RCC 7860 (cell line): Measurements from ENCODE around the gene WDR83.
"Not testable (repeated sequence)": the region's sequence is repeated elsewhere in the genome, so short reads cannot be mapped to it uniquely, and the experiment has no call there.

Source experiments
- DNase-seq: peaks from one replicate; pipeline ENCODE4 v3.0.0-alpha.2; 2015; ENCODE audit warnings: low spot score
- FAIRE-seq: peaks from 2 replicates; lab custom pipeline; 2012; peaks lifted over from hg19 to GRCh38; lab: Jason Lieb, UNC

WDR83 gene

GRCh38 chr19:12711187-12711586, 44.6 kb downstream of the WDR83 start:
- DNase-seq (no peak), FAIRE-seq (no peak)

DNA sequence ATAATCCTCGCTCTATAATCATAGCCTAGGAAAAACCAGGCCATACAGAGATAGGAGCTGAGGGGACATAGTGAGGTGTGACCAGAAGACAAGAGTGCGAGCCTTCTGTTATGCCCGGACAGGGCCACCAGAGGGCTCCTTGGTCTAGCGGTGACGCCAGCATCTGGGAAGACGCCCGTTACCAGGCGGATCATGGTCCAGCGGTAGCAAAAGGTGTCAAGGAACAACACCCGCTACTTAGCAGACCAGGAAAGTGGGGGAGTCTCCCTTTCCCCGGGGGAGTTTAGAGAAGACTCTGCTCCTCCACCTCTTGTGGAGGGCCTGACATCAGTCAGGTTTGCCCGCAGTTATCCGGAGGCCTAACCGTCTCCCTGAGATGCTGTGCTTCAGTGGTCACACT, 45.5 kb downstream of the WDR83 start:
- not testable (repeated sequence) for DNase-seq, FAIRE-seq

- FAIRE-seq, DNase-seq: not testable (repeated sequence)
Observed at GRCh38 chr19:12713304-12713703, 46.7 kb downstream of the WDR83 start.

- FAIRE-seq (no peak), DNase-seq (no peak)
Observed at GRCh38 chr19:12715102-12715501, 48.5 kb downstream of the WDR83 start.

DNA sequence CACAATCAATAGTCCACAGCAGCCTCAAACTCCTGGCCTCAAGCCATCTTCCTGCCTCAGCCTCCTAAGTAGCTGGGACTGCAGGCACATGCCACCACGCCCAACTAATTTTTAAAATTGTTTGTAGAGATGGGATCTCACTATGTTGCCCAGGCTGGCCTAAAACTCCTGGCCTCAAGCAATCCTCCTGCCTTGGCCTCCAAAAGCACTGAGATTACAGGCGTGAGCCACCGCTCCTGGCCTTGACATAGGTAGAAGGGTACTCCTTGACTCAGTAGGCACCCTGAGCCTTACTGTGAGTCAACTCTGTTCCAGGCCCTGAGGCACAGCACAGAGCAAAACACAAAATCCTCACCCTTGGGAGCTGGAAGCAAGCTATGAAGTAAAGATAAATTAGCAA, 49.3 kb downstream of the WDR83 start:
- FAIRE-seq (no peak), DNase-seq (no peak)

DNA sequence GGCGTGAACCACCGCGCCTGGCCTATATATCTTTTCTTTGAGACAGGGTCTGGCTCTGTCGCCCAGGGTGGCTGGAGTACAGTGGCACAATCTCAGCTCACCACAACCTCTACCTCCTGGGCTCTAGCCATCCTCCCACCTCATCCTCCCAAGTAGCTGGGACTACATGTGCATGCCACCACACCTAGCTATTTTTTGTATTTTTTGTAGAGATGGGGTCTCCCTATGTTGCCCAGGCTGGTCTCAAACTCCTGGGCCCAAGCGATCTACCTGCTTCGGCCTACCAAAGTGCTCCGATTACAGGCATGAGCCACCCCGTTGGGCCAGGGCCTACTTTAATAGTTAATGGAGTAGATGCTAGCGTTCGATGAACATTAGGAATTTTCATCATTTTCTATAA, 53.7 kb downstream of the WDR83 start:
- no peak for FAIRE-seq
- no peak for DNase-seq

DNA sequence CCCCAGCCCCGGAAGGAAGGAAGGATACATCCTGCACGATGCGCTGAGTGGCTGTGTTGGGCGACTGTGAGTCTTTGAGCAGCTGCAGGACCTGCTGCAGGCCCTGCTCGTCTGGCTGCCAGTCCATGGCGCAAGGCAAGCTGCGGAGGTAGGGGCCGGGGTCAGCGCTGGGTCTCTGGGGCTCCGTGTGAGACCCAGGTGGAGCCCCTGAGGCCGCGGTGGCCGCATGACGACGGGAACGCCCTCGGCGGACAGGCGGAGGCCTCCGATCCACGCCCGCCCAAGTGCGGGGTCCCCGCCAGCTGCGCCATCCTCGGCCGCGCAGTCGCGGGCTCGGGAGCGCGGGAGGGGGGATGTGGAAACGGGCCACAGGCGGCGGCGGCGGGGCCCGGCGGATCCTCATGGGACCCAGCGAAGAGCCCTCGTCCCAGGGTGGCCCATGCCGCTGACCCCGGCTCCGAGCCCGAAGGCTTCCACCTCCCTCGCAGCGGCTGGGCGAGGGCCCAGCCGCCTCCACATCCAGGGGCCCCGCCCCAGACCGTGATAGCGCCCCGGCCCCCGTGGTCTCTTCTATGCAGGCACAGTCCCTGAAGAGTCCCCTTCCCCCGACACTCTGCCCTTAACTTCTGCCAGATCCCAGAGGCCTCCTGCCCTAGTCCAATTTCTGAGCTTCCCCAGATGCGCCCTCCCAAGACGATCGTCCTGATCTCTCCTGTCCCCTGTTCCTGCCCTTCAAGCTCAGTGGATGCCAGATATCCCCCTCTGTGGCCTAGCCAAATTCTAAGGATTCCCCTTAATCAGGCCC, 54.4 kb downstream of the WDR83 start:
- FAIRE-seq: no peak
- no peak for DNase-seq

DNA sequence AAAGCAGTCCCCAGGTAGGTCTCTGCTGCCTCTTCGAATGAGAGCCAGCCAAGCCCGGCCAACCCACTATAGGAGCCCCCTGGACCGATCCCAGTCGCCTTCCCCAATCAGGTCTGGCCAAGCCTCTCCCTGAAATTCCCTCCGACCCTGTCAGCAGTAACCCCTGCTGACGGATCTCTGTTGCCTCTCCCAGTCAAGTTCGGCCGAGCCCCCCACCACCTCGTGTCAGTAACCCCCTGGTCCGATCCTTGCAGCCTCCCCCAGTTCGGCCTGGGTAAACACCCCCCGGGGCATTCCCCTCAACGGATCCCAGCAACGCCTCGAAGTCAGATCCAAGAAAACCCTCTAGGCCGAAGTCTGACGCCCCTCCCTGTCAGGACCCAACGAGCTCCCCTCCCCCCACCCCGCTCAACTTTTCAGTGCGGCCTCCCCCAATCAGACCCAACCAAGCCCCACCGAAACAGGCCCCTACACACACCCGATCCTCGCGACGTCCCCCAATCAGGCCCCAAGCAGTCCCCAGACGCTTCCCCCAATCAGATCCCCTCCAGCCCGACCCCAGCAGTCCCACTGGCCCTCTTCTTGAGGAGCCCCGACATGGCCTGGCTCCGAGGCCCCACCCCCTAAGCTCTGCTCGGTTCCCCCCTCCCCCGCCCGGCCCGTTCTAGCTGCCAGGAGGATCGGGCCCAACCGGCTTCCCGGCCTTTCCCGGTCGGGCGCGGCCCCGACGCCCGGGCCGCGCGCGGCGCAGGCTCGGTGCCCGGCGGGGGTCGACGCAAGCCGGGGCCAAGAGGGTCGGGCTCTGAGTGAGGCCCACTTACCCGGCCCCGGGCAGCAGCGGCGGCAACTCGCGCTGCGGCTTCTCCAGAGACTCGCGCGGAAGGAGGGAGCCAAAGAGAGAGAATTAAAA, 55.3 kb downstream of the WDR83 start:
- peak; percentile 20 for DNase-seq

DNA sequence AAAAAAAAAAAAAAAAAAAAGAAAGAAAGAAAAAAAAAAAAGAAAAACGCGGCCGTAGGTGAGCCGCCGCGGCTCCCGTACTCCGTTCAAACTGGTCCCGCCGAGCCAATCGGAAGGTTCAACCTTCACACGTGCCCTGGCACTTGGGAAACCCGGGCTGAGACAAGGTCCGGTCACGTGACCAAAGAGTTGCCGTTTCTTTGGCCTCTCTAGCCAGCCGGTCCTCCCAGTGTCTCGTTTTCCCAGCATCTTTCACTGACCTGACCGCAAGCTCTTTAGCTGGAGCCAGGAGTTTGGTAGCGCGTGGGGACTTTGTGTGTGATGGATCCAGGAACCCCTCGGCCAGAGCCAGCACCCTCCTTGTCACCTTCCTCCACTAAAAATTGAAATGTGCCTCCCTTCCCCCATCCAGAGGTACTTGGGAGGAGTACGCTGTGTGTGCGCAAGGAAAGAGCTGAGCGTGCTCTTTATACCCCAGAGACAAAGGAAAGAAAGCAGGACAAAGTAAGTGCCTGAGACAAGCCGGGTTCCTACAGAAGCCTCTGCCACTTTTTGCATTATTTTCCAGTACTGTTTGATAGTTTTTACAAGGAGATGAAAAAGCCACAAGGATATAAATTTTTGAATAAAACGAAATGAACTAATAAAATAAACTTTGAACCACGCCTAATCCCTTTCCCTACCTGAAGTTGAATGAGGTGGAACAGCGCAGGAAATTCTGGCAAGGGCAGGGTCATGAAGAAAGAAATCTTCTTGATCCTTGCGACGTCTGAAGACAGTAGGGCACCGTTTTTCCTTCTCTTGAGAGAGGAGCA, 56.2 kb downstream of the WDR83 start:
- DNase-seq (peak; percentile 95), FAIRE-seq (peak; percentile 89)

More for the DNA sequence above, 55.3 kb downstream of the WDR83 start:
- no peak for FAIRE-seq

- FAIRE-seq: no peak
- peak; percentile 8 for DNase-seq
Observed at GRCh38 chr19:12723381-12723640, 56.7 kb downstream of the WDR83 start.

GRCh38 chr19:12723641-12724426, 57.2 kb downstream of the WDR83 start, which contains the start of gene TNPO2:
TSS of gene TNPO2 (minus strand) at chr19:12723932. CDS start at chr19:12720977, 2,955 bp downstream.
- FAIRE-seq (no peak), DNase-seq (peak; percentile 56)
